Endothelial cell (in vitro differentiated cells): ENCODE data around the gene NHLH1. TPM values are rescaled to one million over a fixed set of nuclear protein-coding genes. Genes with fewer than 3 reads are reported as not detected.

Experiments used
- DNase-seq: peaks from one replicate; pipeline ENCODE4 v3.0.0; 2021; ENCODE audit warnings: low spot score
- H3K27ac Mint-ChIP-seq: one replicate; pipeline ENCODE4 v1.8.0; 2021; ENCODE audit warnings: mixed read lengths, inconsistent platforms; ENCODE audit not compliant: unreplicated experiment
- H3K27me3 Mint-ChIP-seq: one replicate; pipeline ENCODE4 v1.8.0; 2021; ENCODE audit warnings: mild to moderate bottlenecking, moderate library complexity, mixed read lengths, inconsistent platforms; ENCODE audit not compliant: unreplicated experiment
- H3K36me3 Mint-ChIP-seq: one replicate; pipeline ENCODE4 v1.8.0; 2021; ENCODE audit warnings: mild to moderate bottlenecking, low read depth, mixed read lengths, inconsistent platforms; ENCODE audit not compliant: unreplicated experiment
- H3K4me1 Mint-ChIP-seq: one replicate; pipeline ENCODE4 v1.8.0; 2021; ENCODE audit warnings: mild to moderate bottlenecking, mixed read lengths, inconsistent platforms; ENCODE audit not compliant: unreplicated experiment
- H3K4me3 Mint-ChIP-seq: one replicate; pipeline ENCODE4 v1.8.0; 2021; ENCODE audit warnings: mild to moderate bottlenecking, mixed read lengths, inconsistent platforms; ENCODE audit not compliant: unreplicated experiment
- H3K9me3 Mint-ChIP-seq: one replicate; pipeline ENCODE4 v1.8.0; 2021; ENCODE audit warnings: mixed read lengths, inconsistent platforms; ENCODE audit not compliant: unreplicated experiment
- CTCF ChIP-seq: fragments of 200-600 bp; sonication (generic); IDR thresholded peaks from one replicate; pipeline ENCODE4 v1.5.0; 2021; ENCODE audit warnings: antibody characterized with exemption; ENCODE audit not compliant: unreplicated experiment
- total RNA-seq: library from RNA; stranded (reverse); fragmentation: NEBNext Ultra II Directional; extraction: Animal tissue kit (Norgen Biotek cat#: 25700); gene quantifications from one replicate; pipeline ENCODE4 v1.2.1, GENCODE V29; 2021; ENCODE audit not compliant: unreplicated experiment

Gene NHLH1
- total RNA-seq, 1 donor from 2014 or later: 1.2 TPM

GRCh38 chr1:160410406-160411005 lies 43.6 kb downstream of the NHLH1 start:
- H3K4me3 Mint-ChIP-seq: peak overlapping the region; percentile 72
- TF ChIP-seq CTCF: no peak
- H3K27ac Mint-ChIP-seq: peak overlapping the region; percentile 80
- H3K36me3 Mint-ChIP-seq: peaks cover 23% of the 10 kb centered on the region
- no peak for DNase-seq
- no peaks in the 10 kb centered on the region for H3K9me3 Mint-ChIP-seq
- peaks cover 80% of the 10 kb centered on the region for H3K4me1 Mint-ChIP-seq
- peaks cover 11% of the 10 kb centered on the region for H3K27me3 Mint-ChIP-seq

- DNase-seq: no peak
- Mint-ChIP-seq H3K27ac (peak overlapping the region; percentile 80), H3K27me3 (peaks cover 11% of the 10 kb centered on the region), H3K9me3 (no peaks in the 10 kb centered on the region), H3K36me3 (peaks cover 15% of the 10 kb centered on the region), H3K4me1 (peaks cover 76% of the 10 kb centered on the region), H3K4me3 (peak overlapping the region; percentile 29)
- TF ChIP-seq CTCF: no peak
These were observed 44.6 kb downstream of the NHLH1 start for GRCh38 chr1:160411271-160412027.

GRCh38 chr1:160412028-160412362 lies 45.1 kb downstream of the NHLH1 start:
- H3K4me1 Mint-ChIP-seq: peaks cover 70% of the 10 kb centered on the region
- no peak overlapping the region for H3K4me3 Mint-ChIP-seq
- TF ChIP-seq CTCF: no peak

GRCh38 chr1:160413716-160414115 lies 46.8 kb downstream of the NHLH1 start:
- Mint-ChIP-seq H3K27ac (peak overlapping the region; percentile 0), H3K36me3 (peaks cover 19% of the 10 kb centered on the region), H3K4me3 (no peak overlapping the region), H3K27me3 (peaks cover 13% of the 10 kb centered on the region), H3K9me3 (no peaks in the 10 kb centered on the region), H3K4me1 (peaks cover 56% of the 10 kb centered on the region)
- TF ChIP-seq CTCF: no peak
- DNase-seq: no peak

More at GRCh38 chr1:160412028-160412362, 45.1 kb downstream of the NHLH1 start:
- peaks cover 10% of the 10 kb centered on the region for H3K27me3 Mint-ChIP-seq
- peak overlapping the region; percentile 80 for H3K27ac Mint-ChIP-seq
- DNase-seq: no peak
- no peaks in the 10 kb centered on the region for H3K9me3 Mint-ChIP-seq
- peaks cover 12% of the 10 kb centered on the region for H3K36me3 Mint-ChIP-seq

- TF ChIP-seq CTCF: no peak
- Mint-ChIP-seq H3K4me1 (peaks cover 44% of the 10 kb centered on the region), H3K27ac (no peak overlapping the region), H3K9me3 (no peaks in the 10 kb centered on the region), H3K4me3 (no peak overlapping the region), H3K36me3 (peaks cover 27% of the 10 kb centered on the region), H3K27me3 (peaks cover 18% of the 10 kb centered on the region)
- no peak for DNase-seq
These were observed 48.0 kb downstream of the NHLH1 start for GRCh38 chr1:160414881-160415280.
